Chondrocyte (in vitro differentiated cells): Measurements from ENCODE around the gene SCAPER. TPM values are rescaled to one million over a fixed set of nuclear protein-coding genes. Genes with fewer than 3 reads are reported as not detected.

Experiments used
- DNase-seq: peaks from one replicate; pipeline ENCODE4 v3.0.0; 2021; ENCODE audit warnings: mixed read lengths, low spot score
- H3K27ac Mint-ChIP-seq: one replicate; pipeline ENCODE4 v1.8.0; 2021; ENCODE audit warnings: mild to moderate bottlenecking, moderate library complexity, mixed read lengths; ENCODE audit not compliant: unreplicated experiment
- H3K27me3 Mint-ChIP-seq: 2 replicates; pipeline ENCODE4 v1.8.0; 2021; ENCODE audit warnings: low read depth, mixed read lengths
- H3K36me3 Mint-ChIP-seq: 2 replicates; pipeline ENCODE4 v1.8.0; 2021; ENCODE audit warnings: low read depth, mixed read lengths
- H3K4me1 Mint-ChIP-seq: 2 replicates; pipeline ENCODE4 v1.8.0; 2021; ENCODE audit warnings: low read depth, mild to moderate bottlenecking, mixed read lengths
- H3K4me3 Mint-ChIP-seq: one replicate; pipeline ENCODE4 v1.8.0; 2021; ENCODE audit warnings: mild to moderate bottlenecking, moderate library complexity, mixed read lengths; ENCODE audit not compliant: unreplicated experiment
- H3K9me3 Mint-ChIP-seq: 2 replicates; pipeline ENCODE4 v1.8.0; 2021; ENCODE audit warnings: low read depth, mixed read lengths
- total RNA-seq: library from RNA; stranded (reverse); gene quantifications from 3 replicates; pipeline ENCODE4 v1.2.1, GENCODE V29; 2021
- TF ChIP-seq, protein P1 (sequence below): fragments of 200-600 bp; sonication (generic); IDR thresholded peaks from 2 replicates; pipeline ENCODE4 v1.5.0; 2021; ENCODE audit warnings: antibody characterized with exemption, mild to moderate bottlenecking, moderate library complexity

SCAPER gene
- total RNA-seq, 1 donor from 2014 or later: 17.3 TPM

DNA sequence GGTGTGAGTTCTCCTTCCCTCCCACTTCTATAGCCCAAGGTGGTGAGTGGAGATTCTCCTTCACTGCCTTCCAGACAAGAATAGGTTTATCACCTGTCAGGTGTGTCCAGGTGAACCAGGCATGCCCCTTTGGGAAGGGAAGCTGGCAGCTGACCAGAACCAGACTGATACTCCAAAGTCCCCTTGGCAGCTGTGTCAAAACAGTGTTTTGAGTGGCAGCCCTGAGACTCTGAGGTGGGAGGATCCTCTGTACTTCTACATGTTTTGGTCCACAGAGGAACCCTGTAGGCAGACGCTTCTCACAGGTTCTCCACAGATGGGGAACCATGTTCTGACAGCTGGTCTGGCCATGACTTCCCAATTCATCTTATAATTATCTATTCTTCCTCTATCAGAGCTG is 538.4 kb downstream of the SCAPER start:
- Mint-ChIP-seq H3K4me3 (no peak overlapping the region), H3K27ac (no peak overlapping the region), H3K27me3 (no peaks in the 10 kb centered on the region), H3K36me3 (no peaks in the 10 kb centered on the region), H3K9me3 (no peaks in the 10 kb centered on the region), H3K4me1 (peaks cover 7% of the 10 kb centered on the region)
- no peak for DNase-seq
- TF ChIP-seq, protein P1, sequence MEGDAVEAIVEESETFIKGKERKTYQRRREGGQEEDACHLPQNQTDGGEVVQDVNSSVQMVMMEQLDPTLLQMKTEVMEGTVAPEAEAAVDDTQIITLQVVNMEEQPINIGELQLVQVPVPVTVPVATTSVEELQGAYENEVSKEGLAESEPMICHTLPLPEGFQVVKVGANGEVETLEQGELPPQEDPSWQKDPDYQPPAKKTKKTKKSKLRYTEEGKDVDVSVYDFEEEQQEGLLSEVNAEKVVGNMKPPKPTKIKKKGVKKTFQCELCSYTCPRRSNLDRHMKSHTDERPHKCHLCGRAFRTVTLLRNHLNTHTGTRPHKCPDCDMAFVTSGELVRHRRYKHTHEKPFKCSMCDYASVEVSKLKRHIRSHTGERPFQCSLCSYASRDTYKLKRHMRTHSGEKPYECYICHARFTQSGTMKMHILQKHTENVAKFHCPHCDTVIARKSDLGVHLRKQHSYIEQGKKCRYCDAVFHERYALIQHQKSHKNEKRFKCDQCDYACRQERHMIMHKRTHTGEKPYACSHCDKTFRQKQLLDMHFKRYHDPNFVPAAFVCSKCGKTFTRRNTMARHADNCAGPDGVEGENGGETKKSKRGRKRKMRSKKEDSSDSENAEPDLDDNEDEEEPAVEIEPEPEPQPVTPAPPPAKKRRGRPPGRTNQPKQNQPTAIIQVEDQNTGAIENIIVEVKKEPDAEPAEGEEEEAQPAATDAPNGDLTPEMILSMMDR: no peak

DNA sequence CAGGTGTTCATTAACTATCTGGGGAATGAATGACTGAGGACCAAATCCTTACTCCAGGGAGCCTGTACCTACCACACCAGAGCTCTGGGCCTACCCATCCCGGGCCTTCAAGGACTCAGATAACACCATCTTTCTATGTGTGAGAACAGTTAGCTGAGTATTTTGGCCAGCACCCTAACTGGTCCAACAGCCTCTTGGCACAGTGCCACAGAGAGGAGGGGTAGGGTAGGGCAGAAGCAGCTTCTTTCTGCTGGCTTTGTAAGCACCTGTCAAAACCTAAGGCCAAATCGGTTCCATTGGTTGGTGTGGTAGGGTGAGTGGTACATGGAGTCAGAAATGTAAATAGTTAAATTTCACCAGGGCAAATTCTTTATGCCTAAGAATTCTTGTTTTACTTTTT is 541.9 kb downstream of the SCAPER start:
- H3K27me3 Mint-ChIP-seq: no peaks in the 10 kb centered on the region
- H3K9me3 Mint-ChIP-seq: no peaks in the 10 kb centered on the region
- DNase-seq: no peak
- H3K4me1 Mint-ChIP-seq: peaks cover 4% of the 10 kb centered on the region
- H3K4me3 Mint-ChIP-seq: no peak overlapping the region
- TF ChIP-seq, protein P1: no peak
- no peaks in the 10 kb centered on the region for H3K36me3 Mint-ChIP-seq
- H3K27ac Mint-ChIP-seq: no peak overlapping the region

DNA sequence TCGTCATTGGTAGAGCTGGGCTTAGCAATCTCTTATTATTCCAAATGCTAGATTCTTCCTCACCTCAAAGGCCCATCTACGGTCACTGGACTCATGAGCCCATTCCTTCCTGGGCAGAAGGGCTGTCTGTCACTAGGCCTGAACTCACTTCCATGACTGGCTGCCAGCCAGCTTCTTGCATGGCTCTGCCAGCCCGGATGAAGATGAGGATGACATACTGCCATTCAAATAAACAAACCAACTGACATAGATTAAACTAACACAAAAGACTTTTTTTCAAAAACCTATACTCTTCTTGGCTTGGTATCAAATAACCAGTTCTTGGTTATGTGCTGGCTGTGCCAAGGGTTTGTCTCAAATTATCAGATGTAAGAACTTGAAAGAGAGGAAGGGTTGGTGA is 544.7 kb downstream of the SCAPER start:
- Mint-ChIP-seq H3K4me1 (no peaks in the 10 kb centered on the region), H3K27me3 (peaks cover 2% of the 10 kb centered on the region), H3K27ac (no peak overlapping the region), H3K9me3 (no peaks in the 10 kb centered on the region), H3K36me3 (peaks cover 2% of the 10 kb centered on the region), H3K4me3 (no peak overlapping the region)
- no peak for DNase-seq
- TF ChIP-seq, protein P1: no peak

DNA sequence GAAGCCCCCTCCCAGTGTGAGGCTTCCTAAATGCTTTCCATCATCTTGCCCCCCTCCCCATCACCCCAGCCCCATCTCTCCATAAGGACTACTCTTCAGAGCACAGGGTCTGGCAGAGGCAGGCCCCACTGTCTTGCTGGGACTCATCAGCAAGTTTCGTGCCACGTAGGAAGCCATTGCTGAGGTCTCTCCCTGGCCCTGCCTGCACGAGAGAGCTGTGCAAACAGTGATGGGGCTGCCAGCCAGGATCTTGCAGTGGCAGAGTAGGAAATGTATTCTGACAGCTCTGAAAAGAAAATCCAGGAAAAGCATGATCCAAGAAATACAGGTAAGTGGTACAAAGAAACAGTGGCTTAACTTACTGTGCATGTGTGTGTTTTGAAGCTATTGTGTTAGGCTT is 546.0 kb downstream of the SCAPER start:
- Mint-ChIP-seq H3K27ac (no peak overlapping the region), H3K4me1 (no peaks in the 10 kb centered on the region), H3K27me3 (peaks cover 3% of the 10 kb centered on the region), H3K9me3 (no peaks in the 10 kb centered on the region), H3K36me3 (peaks cover 2% of the 10 kb centered on the region), H3K4me3 (no peak overlapping the region)
- TF ChIP-seq, protein P1: no peak
- no peak for DNase-seq

DNA sequence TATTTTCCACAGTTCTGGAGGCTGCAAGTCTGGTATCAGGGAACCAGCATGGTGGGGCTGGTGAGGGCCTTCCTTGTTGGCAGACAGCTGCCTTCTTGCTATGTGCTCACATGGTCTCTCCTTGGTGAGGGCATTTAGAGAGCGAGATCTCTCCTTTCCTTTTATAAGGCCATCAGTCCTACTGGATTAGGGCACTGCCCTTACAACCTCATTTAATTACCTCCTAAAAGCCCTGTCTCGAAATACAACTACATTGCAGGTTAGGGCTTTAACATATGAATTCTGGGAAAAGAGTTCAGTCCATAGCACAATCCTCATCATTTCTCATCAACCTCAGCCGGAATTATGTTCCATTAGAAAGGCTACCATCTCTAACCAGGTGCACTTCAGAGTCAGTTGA is 546.7 kb downstream of the SCAPER start:
- no peak overlapping the region for H3K4me3 Mint-ChIP-seq
- H3K36me3 Mint-ChIP-seq: peaks cover 2% of the 10 kb centered on the region
- no peaks in the 10 kb centered on the region for H3K9me3 Mint-ChIP-seq
- no peak for DNase-seq
- peaks cover 3% of the 10 kb centered on the region for H3K27me3 Mint-ChIP-seq
- H3K4me1 Mint-ChIP-seq: no peaks in the 10 kb centered on the region
- H3K27ac Mint-ChIP-seq: no peak overlapping the region
- TF ChIP-seq, protein P1: no peak
